K562 (cell line): ENCODE measurements around the gene LOXHD1. TPM values are rescaled to one million over a fixed set of nuclear protein-coding genes. Genes with fewer than 3 reads are reported as not detected.

Experiments used
- CBX2 ChIP-seq: fragments of 200-600 bp; sonication (generic); IDR thresholded peaks from one replicate; pipeline ENCODE4 v1.6.1; 2012; ENCODE audit warnings: mild to moderate bottlenecking, low read length, inconsistent platforms; ENCODE audit not compliant: insufficient read depth, poor library complexity, severe bottlenecking
- CEBPZ ChIP-seq: fragments of 150-350 bp; IDR thresholded peaks from 2 replicates; pipeline ENCODE4 v1.6.1; 2014; ENCODE audit warnings: low read depth, mild to moderate bottlenecking, low read length, borderline replicate concordance
- NR2F6 ChIP-seq: fragments of 450-650 bp; formaldehyde crosslinking; IDR thresholded peaks from 2 replicates; pipeline ENCODE4 v1.4.0; 2020; ENCODE audit warnings: mild to moderate bottlenecking
- SPI1 ChIP-seq: IDR thresholded peaks from 2 replicates; pipeline ENCODE4 v1.6.1; 2011; ENCODE audit warnings: low read depth, low read length, control low read depth, borderline replicate concordance
- ZBTB7A ChIP-seq: IDR thresholded peaks from 2 replicates; pipeline ENCODE4 v1.6.1; 2011; ENCODE audit warnings: low read depth, mild to moderate bottlenecking, low read length, moderate library complexity, borderline replicate concordance; ENCODE audit not compliant: control insufficient read depth
- ZNF12 ChIP-seq: sonication (generic); formaldehyde crosslinking; IDR thresholded peaks from 2 replicates; pipeline ENCODE4 v1.4.0; 2020; ENCODE audit warnings: mild to moderate bottlenecking, missing genetic modification reagents
- polyA plus RNA-seq, 8 experiments: library from polyadenylated mRNA; depleted of rRNA in 4 of 8; stranded (reverse) in 5 of 8; unstranded in 3 of 8; fragments of >200 nt; fragmentation: Nextera tagmentation in 2 of 8; fragmentation: Illumina TruSeq in 1 of 8; extraction: Ambion mirVana in 2 of 8; extraction: Trizol in 1 of 8; gene quantifications; 2 replicates each; pipeline versions ENCODE4 v1.2.1 to v1.2.3, GENCODE V29; 2011 to 2014; ENCODE audit warnings: inconsistent platforms in 1 of 8, missing spikeins in 1 of 8
- total RNA-seq, 7 experiments: library from RNA; depleted of rRNA in 6 of 7; stranded (reverse); fragments of >200 nt in 6 of 7; fragmentation: Illumina TruSeq in 2 of 7; extraction: Trizol in 2 of 7; gene quantifications; 2 replicates each; pipeline versions ENCODE4 v1.2.1 to v1.2.3, GENCODE V29; 2011 to 2021; ENCODE audit warnings: low replicate concordance in 1 of 7
- TF ChIP-seq, protein P1 (sequence below): fragments of 250-450 bp; sonication (Bioruptor Pico); IDR thresholded peaks from 2 replicates; pipeline ENCODE4 v1.5.0; 2020; ENCODE audit warnings: mild to moderate bottlenecking, borderline replicate concordance
- TF ChIP-seq, protein P2 (sequence below): sonication (generic); formaldehyde crosslinking; IDR thresholded peaks from 2 replicates; pipeline ENCODE4 v1.8.0; 2023; ENCODE audit warnings: missing genetic modification reagents, mild to moderate bottlenecking, borderline replicate concordance

Gene LOXHD1
- total and polyA plus RNA-seq, 9 of the 15 experiments (the other 6 are each of a cell fraction or from before 2014, with no cell fraction given): not detected

GRCh38 chr18:46449033-46449432, 208.0 kb downstream of the LOXHD1 start (continued):
- TF ChIP-seq CBX2 (no peak), NR2F6 (no peak), ZNF12 (CRISPR knock-in tag) (no peak), ZBTB7A (no peak), SPI1 (no peak), CEBPZ (no peak)
- TF ChIP-seq, protein P1, sequence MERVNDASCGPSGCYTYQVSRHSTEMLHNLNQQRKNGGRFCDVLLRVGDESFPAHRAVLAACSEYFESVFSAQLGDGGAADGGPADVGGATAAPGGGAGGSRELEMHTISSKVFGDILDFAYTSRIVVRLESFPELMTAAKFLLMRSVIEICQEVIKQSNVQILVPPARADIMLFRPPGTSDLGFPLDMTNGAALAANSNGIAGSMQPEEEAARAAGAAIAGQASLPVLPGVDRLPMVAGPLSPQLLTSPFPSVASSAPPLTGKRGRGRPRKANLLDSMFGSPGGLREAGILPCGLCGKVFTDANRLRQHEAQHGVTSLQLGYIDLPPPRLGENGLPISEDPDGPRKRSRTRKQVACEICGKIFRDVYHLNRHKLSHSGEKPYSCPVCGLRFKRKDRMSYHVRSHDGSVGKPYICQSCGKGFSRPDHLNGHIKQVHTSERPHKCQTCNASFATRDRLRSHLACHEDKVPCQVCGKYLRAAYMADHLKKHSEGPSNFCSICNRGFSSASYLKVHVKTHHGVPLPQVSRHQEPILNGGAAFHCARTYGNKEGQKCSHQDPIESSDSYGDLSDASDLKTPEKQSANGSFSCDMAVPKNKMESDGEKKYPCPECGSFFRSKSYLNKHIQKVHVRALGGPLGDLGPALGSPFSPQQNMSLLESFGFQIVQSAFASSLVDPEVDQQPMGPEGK (CRISPR knock-in tag): no peak
- TF ChIP-seq, protein P2, sequence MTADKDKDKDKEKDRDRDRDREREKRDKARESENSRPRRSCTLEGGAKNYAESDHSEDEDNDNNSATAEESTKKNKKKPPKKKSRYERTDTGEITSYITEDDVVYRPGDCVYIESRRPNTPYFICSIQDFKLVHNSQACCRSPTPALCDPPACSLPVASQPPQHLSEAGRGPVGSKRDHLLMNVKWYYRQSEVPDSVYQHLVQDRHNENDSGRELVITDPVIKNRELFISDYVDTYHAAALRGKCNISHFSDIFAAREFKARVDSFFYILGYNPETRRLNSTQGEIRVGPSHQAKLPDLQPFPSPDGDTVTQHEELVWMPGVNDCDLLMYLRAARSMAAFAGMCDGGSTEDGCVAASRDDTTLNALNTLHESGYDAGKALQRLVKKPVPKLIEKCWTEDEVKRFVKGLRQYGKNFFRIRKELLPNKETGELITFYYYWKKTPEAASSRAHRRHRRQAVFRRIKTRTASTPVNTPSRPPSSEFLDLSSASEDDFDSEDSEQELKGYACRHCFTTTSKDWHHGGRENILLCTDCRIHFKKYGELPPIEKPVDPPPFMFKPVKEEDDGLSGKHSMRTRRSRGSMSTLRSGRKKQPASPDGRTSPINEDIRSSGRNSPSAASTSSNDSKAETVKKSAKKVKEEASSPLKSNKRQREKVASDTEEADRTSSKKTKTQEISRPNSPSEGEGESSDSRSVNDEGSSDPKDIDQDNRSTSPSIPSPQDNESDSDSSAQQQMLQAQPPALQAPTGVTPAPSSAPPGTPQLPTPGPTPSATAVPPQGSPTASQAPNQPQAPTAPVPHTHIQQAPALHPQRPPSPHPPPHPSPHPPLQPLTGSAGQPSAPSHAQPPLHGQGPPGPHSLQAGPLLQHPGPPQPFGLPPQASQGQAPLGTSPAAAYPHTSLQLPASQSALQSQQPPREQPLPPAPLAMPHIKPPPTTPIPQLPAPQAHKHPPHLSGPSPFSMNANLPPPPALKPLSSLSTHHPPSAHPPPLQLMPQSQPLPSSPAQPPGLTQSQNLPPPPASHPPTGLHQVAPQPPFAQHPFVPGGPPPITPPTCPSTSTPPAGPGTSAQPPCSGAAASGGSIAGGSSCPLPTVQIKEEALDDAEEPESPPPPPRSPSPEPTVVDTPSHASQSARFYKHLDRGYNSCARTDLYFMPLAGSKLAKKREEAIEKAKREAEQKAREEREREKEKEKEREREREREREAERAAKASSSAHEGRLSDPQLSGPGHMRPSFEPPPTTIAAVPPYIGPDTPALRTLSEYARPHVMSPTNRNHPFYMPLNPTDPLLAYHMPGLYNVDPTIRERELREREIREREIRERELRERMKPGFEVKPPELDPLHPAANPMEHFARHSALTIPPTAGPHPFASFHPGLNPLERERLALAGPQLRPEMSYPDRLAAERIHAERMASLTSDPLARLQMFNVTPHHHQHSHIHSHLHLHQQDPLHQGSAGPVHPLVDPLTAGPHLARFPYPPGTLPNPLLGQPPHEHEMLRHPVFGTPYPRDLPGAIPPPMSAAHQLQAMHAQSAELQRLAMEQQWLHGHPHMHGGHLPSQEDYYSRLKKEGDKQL (CRISPR knock-in tag): no peak
